Measurements from ENCODE around the gene TLL2. TPM values are rescaled to one million over a fixed set of nuclear protein-coding genes. Genes with fewer than 3 reads are reported as not detected.

Gene TLL2
- total RNA-seq, 1 donor from 2014 or later: not detected

- no peak for TF ChIP-seq CTCF (IDR thresholded peaks at IDR 0.05)
- Mint-ChIP-seq H3K27ac (ENCODE audit: unreplicated experiment) (no peak overlapping the region), H3K4me3 (ENCODE audit: unreplicated experiment) (no peak overlapping the region)
These were observed 82.3 kb downstream of the TLL2 start for GRCh38 chr10:96431211-96431970.

GRCh38 chr10:96427291-96427690 lies 86.4 kb downstream of the TLL2 start:
- H3K9me3 Mint-ChIP-seq (ENCODE audit: unreplicated experiment): no peaks in the 10 kb centered on the region
- TF ChIP-seq CTCF (IDR thresholded peaks at IDR 0.05): no peak
- H3K4me3 Mint-ChIP-seq (ENCODE audit: unreplicated experiment): no peak overlapping the region
- peaks cover 23% of the 10 kb centered on the region for H3K27me3 Mint-ChIP-seq (ENCODE audit: unreplicated experiment)
- H3K4me1 Mint-ChIP-seq (ENCODE audit: unreplicated experiment): no peaks in the 10 kb centered on the region
- no peak for DNase-seq (ENCODE audit: extremely low spot score, unreplicated experiment)
- no peaks in the 10 kb centered on the region for H3K36me3 Mint-ChIP-seq (ENCODE audit: unreplicated experiment)
- no peak overlapping the region for H3K27ac Mint-ChIP-seq (ENCODE audit: unreplicated experiment)

More at GRCh38 chr10:96431211-96431970, 82.3 kb downstream of the TLL2 start:
- peaks cover 8% of the 10 kb centered on the region for H3K9me3 Mint-ChIP-seq (ENCODE audit: unreplicated experiment)
- DNase-seq (ENCODE audit: extremely low spot score, unreplicated experiment): peak; percentile 56
- H3K4me1 Mint-ChIP-seq (ENCODE audit: unreplicated experiment): no peaks in the 10 kb centered on the region
- H3K27me3 Mint-ChIP-seq (ENCODE audit: unreplicated experiment): peaks cover 10% of the 10 kb centered on the region
- H3K36me3 Mint-ChIP-seq (ENCODE audit: unreplicated experiment): no peaks in the 10 kb centered on the region

- DNase-seq (ENCODE audit: extremely low spot score, unreplicated experiment): peak; percentile 66
- Mint-ChIP-seq H3K27me3 (ENCODE audit: unreplicated experiment) (peaks cover 19% of the 10 kb centered on the region), H3K27ac (ENCODE audit: unreplicated experiment) (no peak overlapping the region), H3K9me3 (ENCODE audit: unreplicated experiment) (no peaks in the 10 kb centered on the region), H3K4me1 (ENCODE audit: unreplicated experiment) (no peaks in the 10 kb centered on the region), H3K4me3 (ENCODE audit: unreplicated experiment) (no peak overlapping the region), H3K36me3 (ENCODE audit: unreplicated experiment) (no peaks in the 10 kb centered on the region)
- TF ChIP-seq CTCF (IDR thresholded peaks at IDR 0.05): no peak
These were observed 91.2 kb downstream of the TLL2 start for GRCh38 chr10:96422525-96422924.

- no peak for TF ChIP-seq CTCF (IDR thresholded peaks at IDR 0.05)
- H3K4me3 Mint-ChIP-seq (ENCODE audit: unreplicated experiment): no peak overlapping the region
- no peaks in the 10 kb centered on the region for H3K36me3 Mint-ChIP-seq (ENCODE audit: unreplicated experiment)
- no peak for DNase-seq (ENCODE audit: extremely low spot score, unreplicated experiment)
- H3K27me3 Mint-ChIP-seq (ENCODE audit: unreplicated experiment): peaks cover 19% of the 10 kb centered on the region
- H3K4me1 Mint-ChIP-seq (ENCODE audit: unreplicated experiment): peaks cover under 1% of the 10 kb centered on the region
- H3K9me3 Mint-ChIP-seq (ENCODE audit: unreplicated experiment): no peaks in the 10 kb centered on the region
- H3K27ac Mint-ChIP-seq (ENCODE audit: unreplicated experiment): no peak overlapping the region
These were observed 91.7 kb downstream of the TLL2 start for GRCh38 chr10:96421995-96422394.

- peak; percentile 54 for DNase-seq (ENCODE audit: extremely low spot score, unreplicated experiment)
- Mint-ChIP-seq H3K4me1 (ENCODE audit: unreplicated experiment) (peaks cover 4% of the 10 kb centered on the region), H3K9me3 (ENCODE audit: unreplicated experiment) (no peaks in the 10 kb centered on the region), H3K4me3 (ENCODE audit: unreplicated experiment) (no peak overlapping the region), H3K27ac (ENCODE audit: unreplicated experiment) (no peak overlapping the region), H3K36me3 (ENCODE audit: unreplicated experiment) (no peaks in the 10 kb centered on the region), H3K27me3 (ENCODE audit: unreplicated experiment) (peaks cover 14% of the 10 kb centered on the region)
- TF ChIP-seq CTCF (IDR thresholded peaks at IDR 0.05): no peak
These were observed 93.3 kb downstream of the TLL2 start for GRCh38 chr10:96420228-96421009.

All from osteocyte (in vitro differentiated cells).